Hepatocyte (in vitro differentiated cells): Measurements from ENCODE around the gene SPDYE4.

Source experiments
- EZH2 ChIP-seq: fragments of 200-600 bp; sonication (generic); IDR thresholded peaks from 2 replicates; pipeline ENCODE4 v1.6.1; 2016; ENCODE audit warnings: antibody characterized with exemption, mild to moderate bottlenecking, borderline replicate concordance
- EZH2phosphoT487 ChIP-seq: fragments of 200-600 bp; sonication (generic); IDR thresholded peaks from one replicate; pipeline ENCODE4 v1.6.1; 2018; ENCODE audit warnings: antibody characterized with exemption, mild to moderate bottlenecking, low read depth, moderate library complexity; ENCODE audit not compliant: unreplicated experiment, severe bottlenecking
- TF ChIP-seq, protein P1 (sequence below): fragments of 200-600 bp; sonication (generic); IDR thresholded peaks from 2 replicates; pipeline ENCODE4 v1.5.1; 2016; ENCODE audit warnings: antibody characterized with exemption, mild to moderate bottlenecking; ENCODE audit not compliant: poor library complexity

DNA sequence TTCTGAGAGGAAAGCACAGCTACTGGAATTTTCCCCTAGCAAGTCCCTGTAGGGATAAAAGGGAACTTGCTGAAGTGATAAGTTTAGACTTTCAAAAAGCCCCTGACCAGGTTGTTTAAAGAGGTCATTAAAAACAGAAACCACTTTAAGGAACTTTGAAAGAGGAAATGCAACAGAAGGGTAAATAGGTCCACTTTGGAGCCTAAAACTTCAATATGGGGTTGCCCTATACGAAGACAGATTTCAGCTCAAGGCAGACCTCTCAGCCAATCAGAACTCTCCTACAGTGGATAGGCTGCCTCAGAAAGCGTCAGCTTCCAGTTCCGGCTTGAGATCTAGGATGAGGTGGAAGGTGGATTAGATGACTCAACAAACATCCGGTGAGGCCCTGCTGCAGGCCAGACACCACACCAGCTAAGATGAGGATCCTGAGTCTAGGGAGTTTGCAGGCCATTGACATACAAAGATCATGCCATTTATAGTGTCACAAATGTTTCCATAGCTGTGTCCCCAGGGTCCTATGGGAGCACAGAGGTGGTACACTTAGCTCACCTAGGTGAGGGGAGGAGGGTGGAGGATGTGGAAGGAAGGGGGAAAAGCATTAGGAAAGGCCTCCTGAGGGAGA, 48.7 kb upstream of the SPDYE4 start:
- TF ChIP-seq, protein P1, sequence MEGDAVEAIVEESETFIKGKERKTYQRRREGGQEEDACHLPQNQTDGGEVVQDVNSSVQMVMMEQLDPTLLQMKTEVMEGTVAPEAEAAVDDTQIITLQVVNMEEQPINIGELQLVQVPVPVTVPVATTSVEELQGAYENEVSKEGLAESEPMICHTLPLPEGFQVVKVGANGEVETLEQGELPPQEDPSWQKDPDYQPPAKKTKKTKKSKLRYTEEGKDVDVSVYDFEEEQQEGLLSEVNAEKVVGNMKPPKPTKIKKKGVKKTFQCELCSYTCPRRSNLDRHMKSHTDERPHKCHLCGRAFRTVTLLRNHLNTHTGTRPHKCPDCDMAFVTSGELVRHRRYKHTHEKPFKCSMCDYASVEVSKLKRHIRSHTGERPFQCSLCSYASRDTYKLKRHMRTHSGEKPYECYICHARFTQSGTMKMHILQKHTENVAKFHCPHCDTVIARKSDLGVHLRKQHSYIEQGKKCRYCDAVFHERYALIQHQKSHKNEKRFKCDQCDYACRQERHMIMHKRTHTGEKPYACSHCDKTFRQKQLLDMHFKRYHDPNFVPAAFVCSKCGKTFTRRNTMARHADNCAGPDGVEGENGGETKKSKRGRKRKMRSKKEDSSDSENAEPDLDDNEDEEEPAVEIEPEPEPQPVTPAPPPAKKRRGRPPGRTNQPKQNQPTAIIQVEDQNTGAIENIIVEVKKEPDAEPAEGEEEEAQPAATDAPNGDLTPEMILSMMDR: no peak
- no peak for TF ChIP-seq EZH2
- TF ChIP-seq EZH2phosphoT487: no peak
